DOHH2 (cell line): ENCODE measurements around the gene C3orf38.

Experiments
- EZH2phosphoT487 ChIP-seq: fragments of 200-600 bp; sonication (generic); IDR thresholded peaks from 2 replicates; pipeline ENCODE4 v1.6.1; 2017; ENCODE audit warnings: borderline replicate concordance, mild to moderate bottlenecking, antibody characterized with exemption, low read length, moderate library complexity, mixed read lengths
- TF ChIP-seq, protein P1 (sequence below): fragments of 200-600 bp; sonication (generic); IDR thresholded peaks from one replicate; pipeline ENCODE4 v1.5.1; 2014; ENCODE audit warnings: antibody characterized with exemption, mild to moderate bottlenecking, low read depth, low read length; ENCODE audit not compliant: poor library complexity, severe bottlenecking

- TF ChIP-seq, protein P1, sequence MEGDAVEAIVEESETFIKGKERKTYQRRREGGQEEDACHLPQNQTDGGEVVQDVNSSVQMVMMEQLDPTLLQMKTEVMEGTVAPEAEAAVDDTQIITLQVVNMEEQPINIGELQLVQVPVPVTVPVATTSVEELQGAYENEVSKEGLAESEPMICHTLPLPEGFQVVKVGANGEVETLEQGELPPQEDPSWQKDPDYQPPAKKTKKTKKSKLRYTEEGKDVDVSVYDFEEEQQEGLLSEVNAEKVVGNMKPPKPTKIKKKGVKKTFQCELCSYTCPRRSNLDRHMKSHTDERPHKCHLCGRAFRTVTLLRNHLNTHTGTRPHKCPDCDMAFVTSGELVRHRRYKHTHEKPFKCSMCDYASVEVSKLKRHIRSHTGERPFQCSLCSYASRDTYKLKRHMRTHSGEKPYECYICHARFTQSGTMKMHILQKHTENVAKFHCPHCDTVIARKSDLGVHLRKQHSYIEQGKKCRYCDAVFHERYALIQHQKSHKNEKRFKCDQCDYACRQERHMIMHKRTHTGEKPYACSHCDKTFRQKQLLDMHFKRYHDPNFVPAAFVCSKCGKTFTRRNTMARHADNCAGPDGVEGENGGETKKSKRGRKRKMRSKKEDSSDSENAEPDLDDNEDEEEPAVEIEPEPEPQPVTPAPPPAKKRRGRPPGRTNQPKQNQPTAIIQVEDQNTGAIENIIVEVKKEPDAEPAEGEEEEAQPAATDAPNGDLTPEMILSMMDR: no peak
- no peak for TF ChIP-seq EZH2phosphoT487
Measured at GRCh38 chr3:88117683-88118082, 32.1 kb upstream of the C3orf38 start.
